HCT116 (cell line): Measurements from ENCODE around the gene POLD2. TPM values are rescaled to one million over a fixed set of nuclear protein-coding genes. Genes with fewer than 3 reads are reported as not detected.

Experiments used
- ATAC-seq: fragments of 200-7000 bp; cut with Tn5 transposase; 2 replicates; pipeline ENCODE4 v1.9.1; 2020; ENCODE audit warnings: mild to moderate bottlenecking, moderate library complexity
- BruUV-seq: library from RNA; stranded (reverse); fragments of 400-500 nt; replicated peaks from 2 replicates; lab custom pipeline; 2021; lab: Mats Ljungman, UMichigan
- CTCF ChIA-PET: fragments of 300-600 bp; sonication (Branson Sonifier 250); formaldehyde crosslinking; loops from one replicate; lab custom pipeline; 2021; ENCODE audit warnings: antibody characterized with exemption; lab: Charles Lee
- POLR2A ChIA-PET: fragments of 300-600, 350-600 bp; sonication (Branson Sonifier 250); formaldehyde crosslinking; loops from one replicate; lab custom pipeline; 2021; ENCODE audit warnings: antibody characterized with exemption; lab: Charles Lee
- RAD21 ChIA-PET, 2 experiments: fragments of 300-600 bp; sonication (Branson Sonifier 250); formaldehyde crosslinking; loops; one replicate each; lab custom pipeline; 2023; ENCODE audit warnings: low total read pairs in 2 of 2; ENCODE audit not compliant: uncharacterized antibody in 2 of 2, unreplicated experiment in 2 of 2, low non-redundant PET in 1 of 2; lab: Charles Lee
- DNase-seq: peaks from one replicate; pipeline ENCODE4 v3.0.0-alpha.2; 2010; ENCODE audit warnings: low read depth, low spot score
- H2AFZ ChIP-seq: fragments of 200-600 bp; shearing (Covaris generic), sonication (generic); 2 replicates; pipeline ENCODE4 v1.6.1; 2017; ENCODE audit warnings: low read depth, mixed run types, mixed read lengths, antibody characterized with exemption, low read length; ENCODE audit not compliant: poor library complexity, severe bottlenecking
- H3K27ac ChIP-seq: 2 replicates; pipeline ENCODE4 v1.5.1; 2012; ENCODE audit warnings: low read depth, low read length
- H3K27me3 ChIP-seq: fragments of 200-600 bp; sonication (generic); 2 replicates; pipeline ENCODE4 v1.6.1; 2016; ENCODE audit warnings: mixed run types, low read length, mixed read lengths; ENCODE audit not compliant: insufficient read depth
- H3K36me3 ChIP-seq, 2 experiments: fragments of 200-500 bp in 1 of 2; fragments of 200-600 bp in 1 of 2; sonication (Bioruptor generic) in 1 of 2; sonication (generic) in 1 of 2; 2 replicates each; pipeline versions ENCODE4 v1.5.1 to v1.6.1; 2014 to 2016; ENCODE audit warnings: low read length in 2 of 2, inconsistent platforms in 1 of 2, mixed read lengths in 1 of 2, mixed run types in 1 of 2; ENCODE audit not compliant: insufficient read depth in 2 of 2, control insufficient read depth in 1 of 2
- H3K4me1 ChIP-seq, 2 experiments: fragments of 200-600 bp in 1 of 2; sonication (generic) in 1 of 2; 2 replicates each; pipeline versions ENCODE4 v1.5.1 to v1.6.1; 2012 to 2017; ENCODE audit warnings: low read length in 2 of 2, inconsistent platforms in 1 of 2, mild to moderate bottlenecking in 1 of 2, mixed read lengths in 1 of 2, mixed run types in 1 of 2, moderate library complexity in 1 of 2; ENCODE audit not compliant: insufficient read depth in 2 of 2, control insufficient read depth in 1 of 2
- H3K4me2 ChIP-seq: fragments of 200-600 bp; sonication (generic); 2 replicates; pipeline ENCODE4 v1.6.1; 2017; ENCODE audit warnings: mixed run types, low read length, mixed read lengths
- H3K4me3 ChIP-seq, 2 experiments: fragments of 200-600 bp in 1 of 2; sonication (generic) in 1 of 2; replicated peaks in 1 of 2; 2 replicates each; pipeline ENCODE4 v1.5.1; 2011 to 2016; ENCODE audit warnings: low read length in 2 of 2, control low read depth in 1 of 2, low read depth in 1 of 2, mild to moderate bottlenecking in 1 of 2, mixed read lengths in 1 of 2, mixed run types in 1 of 2
- H3K79me2 ChIP-seq: fragments of 200-600 bp; sonication (generic); 2 replicates; pipeline ENCODE4 v1.6.1; 2017; ENCODE audit warnings: mild to moderate bottlenecking, mixed run types, low read length, moderate library complexity, mixed read lengths; ENCODE audit not compliant: insufficient read depth
- H3K9ac ChIP-seq: fragments of 200-600 bp; sonication (generic); 2 replicates; pipeline ENCODE4 v1.6.1; 2016; ENCODE audit warnings: low read length, mixed read lengths
- H3K9me2 ChIP-seq: fragments of 200-600 bp; sonication (generic), shearing (Covaris generic); 2 replicates; pipeline ENCODE4 v1.6.1; 2017; ENCODE audit warnings: mixed run types, mild to moderate bottlenecking, moderate library complexity; ENCODE audit not compliant: insufficient read depth
- H3K9me3 ChIP-seq, 2 experiments: fragments of 200-500 bp in 1 of 2; fragments of 200-600 bp in 1 of 2; sonication (Bioruptor generic) in 1 of 2; sonication (generic) in 1 of 2; 2 replicates each; pipeline ENCODE4 v1.6.1; 2014 to 2017; ENCODE audit warnings: low read length in 2 of 2, mixed read lengths in 2 of 2, inconsistent platforms in 1 of 2, low read depth in 1 of 2, mild to moderate bottlenecking in 1 of 2, mixed run types in 1 of 2, moderate library complexity in 1 of 2; ENCODE audit not compliant: control insufficient read depth in 1 of 2, insufficient read depth in 1 of 2
- H4K20me1 ChIP-seq: fragments of 200-600 bp; sonication (generic), shearing (Covaris generic); 2 replicates; pipeline ENCODE4 v1.6.1; 2017; ENCODE audit warnings: mixed run types, mild to moderate bottlenecking, moderate library complexity; ENCODE audit not compliant: insufficient read depth
- CTCF ChIP-seq, 3 experiments: fragments of 200-600 bp in 1 of 3; sonication (generic) in 1 of 3; IDR thresholded peaks in 2 of 3; conservative IDR thresholded peaks in 1 of 3; 2 replicates each; pipeline ENCODE4 v1.5.1; 2012 to 2017; ENCODE audit warnings: low read depth in 2 of 3, low read length in 2 of 3, antibody characterized with exemption in 1 of 3, borderline replicate concordance in 1 of 3, control low read depth in 1 of 3, mild to moderate bottlenecking in 1 of 3, mixed read lengths in 1 of 3, mixed run types in 1 of 3, moderate library complexity in 1 of 3; ENCODE audit not compliant: insufficient read depth in 1 of 3
- POLR2A ChIP-seq: IDR thresholded peaks from 2 replicates; pipeline ENCODE4 v1.7.0; 2011; ENCODE audit warnings: borderline replicate concordance; ENCODE audit not compliant: insufficient read depth, insufficient read length; ENCODE audit errors: extremely low read depth
- RAD21 ChIP-seq: IDR thresholded peaks from 2 replicates; pipeline ENCODE4 v1.6.1; 2012; ENCODE audit warnings: low read depth, mild to moderate bottlenecking
- intact Hi-C: fragments of 100-400 bp; cut with micrococcal nuclease; formaldehyde crosslinking; loops from 2 replicates; pipeline ENCODE4 v1.10.0; 2022
- total RNA-seq: library from RNA; stranded (reverse); gene quantifications from one replicate; pipeline ENCODE4 v1.2.1, GENCODE V29; 2021; ENCODE audit not compliant: unreplicated experiment

The POLD2 gene
- total RNA-seq, 1 experiment from 2014 or later = 237 TPM

GRCh38 chr7:44131173-44132029, 8.1 kb upstream of the POLD2 start:
- H3K4me3 ChIP-seq = no peak overlapping the region
- H3K9me2 ChIP-seq = no peaks in the 10 kb centered on the region
- ChIA-PET RAD21 (interaction anchor here in 1 of 2 experiments (1.1 kb wide), 1 partner anchor 65 kb away, joined by 4 read pairs; no protein-coding TSS in a partner anchor), CTCF (interaction anchor here (1.8 kb wide), 1 partner anchor 65 kb away, joined by 8 read pairs; no protein-coding TSS in a partner anchor), POLR2A (no interaction called here)
- H3K27ac ChIP-seq = no peak overlapping the region
- BruUV-seq = no TSS peak
- intact Hi-C loops = loop anchor here (1.0 kb wide), 1 partner anchor 65 kb away; no protein-coding TSS in a partner anchor
- no peaks in the 10 kb centered on the region for H3K9me3 ChIP-seq
- H2AFZ ChIP-seq = no peak overlapping the region
- H3K79me2 ChIP-seq = no peaks in the 10 kb centered on the region
- H3K27me3 ChIP-seq = no peaks in the 10 kb centered on the region
- H3K36me3 ChIP-seq = no peaks in the 10 kb centered on the region
- peaks cover 0 to 5% of the 10 kb centered on the region in 2 experiments; a peak in 1 of 4 replicates for H3K4me1 ChIP-seq
- H3K4me2 ChIP-seq = no peak overlapping the region
- no peaks in the 10 kb centered on the region for H4K20me1 ChIP-seq
- H3K9ac ChIP-seq = no peak overlapping the region
- DNase-seq (no peak), ATAC-seq (peak; percentile 83)
- peak; percentile 77 for TF ChIP-seq RAD21
- no peak for TF ChIP-seq POLR2A
- peak; percentile 41 to 54 (median 53); a peak in 4 of 6 replicates for TF ChIP-seq CTCF (IDR thresholded peaks at IDR 0.05 in 2 of 3, conservative IDR thresholded peaks at IDR 0.05 in 1 of 3; ENCODE audit: borderline replicate concordance in 1 of 3, insufficient read depth in 1 of 3, low read depth in 2 of 3, low read length in 2 of 3)
